ENCODE results near the gene RNPEP.

GRCh38 chr1:201966171-201966570 is 16.3 kb upstream of the RNPEP start:
- TF ChIP-seq CTCF (conservative IDR thresholded peaks at IDR 0.05) (no peak), EZH2 (IDR thresholded peaks at IDR 0.05; ENCODE audit: low read depth) (no peak)

Data from PC-9 (cell line).